Fibroblast of pulmonary artery (primary cell): ENCODE measurements around the gene TRAPPC12.

Experiments
- DNase-seq: peaks from one replicate; pipeline ENCODE4 v3.0.0-alpha.2; 2010; ENCODE audit warnings: low read depth
- H3K4me3 ChIP-seq: replicated peaks from 2 replicates; pipeline ENCODE4 v1.5.1; 2011; ENCODE audit warnings: low read depth, mild to moderate bottlenecking, control low read depth, low read length, moderate library complexity
- TF ChIP-seq, protein P1 (sequence below): IDR thresholded peaks from 2 replicates; pipeline ENCODE4 v1.5.1; 2011; ENCODE audit warnings: mild to moderate bottlenecking, control low read depth, low read length, inconsistent platforms; ENCODE audit errors: missing control alignments

Gene TRAPPC12

DNA sequence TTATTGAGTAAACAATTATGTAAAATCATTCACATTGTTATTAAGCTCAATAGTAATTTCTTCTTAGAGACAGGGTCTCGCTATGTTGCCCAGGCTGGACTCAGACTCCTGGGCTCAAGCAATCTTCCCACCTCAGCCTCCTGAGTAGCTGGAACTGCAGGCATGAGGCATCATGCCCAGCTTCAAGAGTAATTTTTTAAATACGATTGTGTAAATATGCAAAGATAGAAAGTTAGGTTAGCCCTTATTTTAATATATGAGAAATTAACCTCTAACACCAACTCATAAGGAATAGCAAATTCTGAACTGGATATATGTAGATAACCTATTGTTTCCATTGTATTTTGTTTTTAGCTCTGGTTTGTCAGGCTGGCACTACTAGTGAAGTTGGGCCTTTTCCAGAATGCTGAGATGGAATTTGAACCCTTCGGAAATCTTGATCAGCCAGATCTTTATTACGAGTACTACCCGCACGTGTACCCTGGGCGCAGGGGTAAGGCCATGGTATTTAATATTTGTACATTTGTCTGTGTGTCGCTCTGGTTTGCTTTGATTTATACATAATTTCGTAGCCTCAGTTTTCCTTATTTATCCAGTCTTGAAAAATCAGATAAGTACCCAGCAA lies 44.8 kb downstream of the TRAPPC12 start:
- no peak overlapping the region for H3K4me3 ChIP-seq
- TF ChIP-seq, protein P1, sequence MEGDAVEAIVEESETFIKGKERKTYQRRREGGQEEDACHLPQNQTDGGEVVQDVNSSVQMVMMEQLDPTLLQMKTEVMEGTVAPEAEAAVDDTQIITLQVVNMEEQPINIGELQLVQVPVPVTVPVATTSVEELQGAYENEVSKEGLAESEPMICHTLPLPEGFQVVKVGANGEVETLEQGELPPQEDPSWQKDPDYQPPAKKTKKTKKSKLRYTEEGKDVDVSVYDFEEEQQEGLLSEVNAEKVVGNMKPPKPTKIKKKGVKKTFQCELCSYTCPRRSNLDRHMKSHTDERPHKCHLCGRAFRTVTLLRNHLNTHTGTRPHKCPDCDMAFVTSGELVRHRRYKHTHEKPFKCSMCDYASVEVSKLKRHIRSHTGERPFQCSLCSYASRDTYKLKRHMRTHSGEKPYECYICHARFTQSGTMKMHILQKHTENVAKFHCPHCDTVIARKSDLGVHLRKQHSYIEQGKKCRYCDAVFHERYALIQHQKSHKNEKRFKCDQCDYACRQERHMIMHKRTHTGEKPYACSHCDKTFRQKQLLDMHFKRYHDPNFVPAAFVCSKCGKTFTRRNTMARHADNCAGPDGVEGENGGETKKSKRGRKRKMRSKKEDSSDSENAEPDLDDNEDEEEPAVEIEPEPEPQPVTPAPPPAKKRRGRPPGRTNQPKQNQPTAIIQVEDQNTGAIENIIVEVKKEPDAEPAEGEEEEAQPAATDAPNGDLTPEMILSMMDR, result no peak
- DNase-seq, result no peak

DNA sequence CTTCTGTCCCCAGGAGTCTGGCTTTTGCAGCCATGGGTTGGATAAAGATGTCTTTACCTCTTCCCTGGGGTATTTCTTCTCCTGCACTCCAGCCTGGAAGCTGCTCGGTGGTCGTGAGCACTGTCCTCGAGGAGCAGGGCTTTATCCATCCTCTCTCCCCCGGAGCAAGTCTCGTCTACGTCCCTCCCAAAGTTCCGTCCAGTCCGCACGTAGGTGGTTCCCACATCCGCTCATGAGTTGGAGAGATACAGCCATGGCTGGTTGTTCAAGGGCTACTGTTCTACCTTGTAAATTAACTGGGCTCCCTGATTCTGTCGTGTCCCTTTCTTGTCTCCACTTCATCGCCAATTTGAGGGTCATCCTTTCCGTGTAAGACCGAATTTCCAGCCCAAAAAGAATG lies 47.1 kb downstream of the TRAPPC12 start:
- TF ChIP-seq, protein P1, result no peak

DNA sequence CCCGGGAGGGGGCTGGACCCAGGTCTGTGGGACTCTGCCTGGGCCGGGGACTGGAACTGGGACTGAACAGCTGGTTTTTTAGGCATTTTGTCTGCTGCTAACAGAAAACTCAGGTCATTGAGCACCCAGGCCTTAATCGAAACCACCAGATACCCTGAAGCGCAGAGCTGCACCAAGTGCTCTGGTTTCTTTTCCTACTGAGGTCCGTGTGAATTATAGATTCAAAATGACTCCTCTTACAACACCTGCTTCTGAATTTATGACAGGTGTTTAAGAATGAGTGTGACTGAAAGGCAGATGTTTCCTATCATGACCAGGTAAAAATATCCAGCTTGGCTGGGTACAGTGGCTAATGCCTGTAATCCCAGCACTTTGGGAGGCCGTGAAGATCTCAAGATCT lies 47.8 kb downstream of the TRAPPC12 start:
- no peak overlapping the region for H3K4me3 ChIP-seq
- DNase-seq, result no peak
- TF ChIP-seq, protein P1, result no peak

More for the DNA sequence above, 47.1 kb downstream of the TRAPPC12 start:
- no peak overlapping the region for H3K4me3 ChIP-seq
- no peak for DNase-seq

DNA sequence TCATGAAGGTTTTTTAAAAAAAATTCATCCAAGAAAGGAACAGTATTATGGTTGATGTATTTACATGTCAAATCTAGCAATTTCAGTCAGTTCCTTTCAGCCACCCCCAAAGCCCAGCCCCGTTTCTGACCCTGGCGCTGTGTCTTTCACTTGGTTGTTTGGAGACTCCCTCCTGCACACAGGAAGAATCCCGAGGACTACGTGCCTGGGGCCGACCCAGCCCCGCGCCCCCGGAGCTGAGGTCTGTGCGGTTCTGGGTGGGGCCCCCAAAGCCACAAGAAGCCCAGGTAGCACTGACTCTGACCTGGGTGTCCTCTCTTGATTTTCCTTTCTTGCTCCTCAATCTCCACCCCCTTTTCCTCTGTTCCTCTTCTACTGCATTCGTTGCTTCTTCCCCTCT lies 49.1 kb downstream of the TRAPPC12 start:
- no peak for DNase-seq
- no peak overlapping the region for H3K4me3 ChIP-seq
- TF ChIP-seq, protein P1, result no peak

DNA sequence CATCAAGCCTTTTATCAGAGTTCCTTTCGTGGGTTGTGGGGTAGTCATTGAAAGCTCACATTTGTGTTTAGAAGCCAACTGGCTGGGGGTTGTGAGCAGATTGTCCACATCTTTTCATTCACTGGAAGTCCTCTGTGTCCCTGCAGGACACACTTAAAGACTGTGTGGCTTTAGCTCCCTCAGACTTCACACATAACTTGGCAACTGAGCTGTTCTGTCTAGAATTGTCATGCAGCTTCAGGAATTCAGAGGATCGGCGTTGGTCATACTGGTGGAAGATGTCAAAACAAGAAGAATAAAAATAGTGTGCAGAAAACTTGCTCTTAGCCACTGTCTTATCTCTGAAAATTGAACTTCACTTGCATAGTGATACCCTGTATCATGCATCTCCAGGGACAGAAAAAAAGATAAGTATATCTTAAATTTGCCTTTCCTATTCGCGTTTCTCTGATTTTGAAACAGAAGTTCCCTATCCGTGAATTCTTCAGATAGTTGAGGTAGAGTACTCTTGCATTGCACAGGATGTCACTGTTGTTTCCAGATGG lies 49.6 kb downstream of the TRAPPC12 start:
- TF ChIP-seq, protein P1, result no peak
- H3K4me3 ChIP-seq, result no peak overlapping the region
- peak; percentile 39 for DNase-seq

DNA sequence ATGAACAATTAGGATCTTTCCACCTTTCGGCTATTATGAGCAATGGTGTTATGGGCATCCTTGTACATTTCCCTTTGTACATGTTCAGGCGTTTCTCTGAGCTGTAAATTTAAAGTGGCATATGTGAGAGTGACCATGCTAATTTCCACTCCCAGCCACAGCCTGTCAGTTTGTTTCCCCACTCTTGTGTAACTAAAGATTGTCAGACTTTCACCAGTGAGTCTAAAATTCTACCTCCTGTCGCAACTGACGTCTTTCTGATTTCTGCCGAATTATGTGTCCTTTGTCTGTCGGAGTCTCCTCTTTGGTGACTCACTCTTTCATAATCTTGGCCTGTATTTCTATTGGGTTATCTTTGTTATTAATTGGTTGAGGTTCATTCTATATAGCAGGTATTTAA lies 50.7 kb downstream of the TRAPPC12 start:
- peak; percentile 60 for DNase-seq
- H3K4me3 ChIP-seq, result no peak overlapping the region
- TF ChIP-seq, protein P1, result no peak
